ENCODE data around the gene TANK.

GRCh38 chr2:161230959-161231358, 70.7 kb downstream of the TANK start:
- TF ChIP-seq, protein P1, sequence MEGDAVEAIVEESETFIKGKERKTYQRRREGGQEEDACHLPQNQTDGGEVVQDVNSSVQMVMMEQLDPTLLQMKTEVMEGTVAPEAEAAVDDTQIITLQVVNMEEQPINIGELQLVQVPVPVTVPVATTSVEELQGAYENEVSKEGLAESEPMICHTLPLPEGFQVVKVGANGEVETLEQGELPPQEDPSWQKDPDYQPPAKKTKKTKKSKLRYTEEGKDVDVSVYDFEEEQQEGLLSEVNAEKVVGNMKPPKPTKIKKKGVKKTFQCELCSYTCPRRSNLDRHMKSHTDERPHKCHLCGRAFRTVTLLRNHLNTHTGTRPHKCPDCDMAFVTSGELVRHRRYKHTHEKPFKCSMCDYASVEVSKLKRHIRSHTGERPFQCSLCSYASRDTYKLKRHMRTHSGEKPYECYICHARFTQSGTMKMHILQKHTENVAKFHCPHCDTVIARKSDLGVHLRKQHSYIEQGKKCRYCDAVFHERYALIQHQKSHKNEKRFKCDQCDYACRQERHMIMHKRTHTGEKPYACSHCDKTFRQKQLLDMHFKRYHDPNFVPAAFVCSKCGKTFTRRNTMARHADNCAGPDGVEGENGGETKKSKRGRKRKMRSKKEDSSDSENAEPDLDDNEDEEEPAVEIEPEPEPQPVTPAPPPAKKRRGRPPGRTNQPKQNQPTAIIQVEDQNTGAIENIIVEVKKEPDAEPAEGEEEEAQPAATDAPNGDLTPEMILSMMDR (IDR thresholded peaks at IDR 0.05): no peak
- no peak for TF ChIP-seq POLR2A (IDR thresholded peaks at IDR 0.05)
